GM20000 (cell line): ENCODE results near the gene OSBP2.

Source experiments
- DNase-seq: peaks from one replicate; pipeline ENCODE4 v3.0.0; 2012; ENCODE audit warnings: low spot score
- TF ChIP-seq, protein P1 (sequence below): IDR thresholded peaks from 2 replicates; pipeline ENCODE4 v1.5.1; 2012; ENCODE audit warnings: mild to moderate bottlenecking, control low read depth; ENCODE audit errors: extremely low read depth, missing control alignments

Gene OSBP2

DNA sequence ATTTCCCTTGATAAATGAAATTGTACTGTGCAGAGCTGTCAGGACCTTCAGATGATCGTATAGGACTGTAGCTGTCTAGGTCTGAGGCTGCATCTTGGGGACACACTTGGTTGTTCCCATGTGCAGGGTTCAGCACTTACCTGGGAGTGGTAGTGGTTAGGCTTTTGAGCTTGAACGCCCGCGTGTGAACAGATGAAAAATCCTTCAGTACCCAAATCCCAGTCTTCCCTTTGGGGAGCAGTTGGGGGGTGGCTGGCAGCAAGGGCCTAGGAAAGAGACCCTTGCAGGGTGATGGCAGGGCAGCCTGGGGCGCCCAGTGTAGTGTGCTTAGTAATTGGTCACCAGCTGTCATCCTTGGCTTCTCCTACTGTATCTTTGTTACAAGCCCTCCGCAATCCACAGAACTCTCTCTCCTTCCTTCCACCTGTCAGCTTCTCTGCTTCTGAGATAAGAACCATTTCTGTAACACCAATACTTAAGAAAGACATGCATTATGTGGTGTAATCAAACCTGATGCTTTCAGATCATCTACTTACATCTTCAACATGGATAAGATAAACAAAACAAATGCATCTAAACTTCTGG lies 209.3 kb downstream of the OSBP2 start:
- no peak for DNase-seq
- TF ChIP-seq, protein P1, sequence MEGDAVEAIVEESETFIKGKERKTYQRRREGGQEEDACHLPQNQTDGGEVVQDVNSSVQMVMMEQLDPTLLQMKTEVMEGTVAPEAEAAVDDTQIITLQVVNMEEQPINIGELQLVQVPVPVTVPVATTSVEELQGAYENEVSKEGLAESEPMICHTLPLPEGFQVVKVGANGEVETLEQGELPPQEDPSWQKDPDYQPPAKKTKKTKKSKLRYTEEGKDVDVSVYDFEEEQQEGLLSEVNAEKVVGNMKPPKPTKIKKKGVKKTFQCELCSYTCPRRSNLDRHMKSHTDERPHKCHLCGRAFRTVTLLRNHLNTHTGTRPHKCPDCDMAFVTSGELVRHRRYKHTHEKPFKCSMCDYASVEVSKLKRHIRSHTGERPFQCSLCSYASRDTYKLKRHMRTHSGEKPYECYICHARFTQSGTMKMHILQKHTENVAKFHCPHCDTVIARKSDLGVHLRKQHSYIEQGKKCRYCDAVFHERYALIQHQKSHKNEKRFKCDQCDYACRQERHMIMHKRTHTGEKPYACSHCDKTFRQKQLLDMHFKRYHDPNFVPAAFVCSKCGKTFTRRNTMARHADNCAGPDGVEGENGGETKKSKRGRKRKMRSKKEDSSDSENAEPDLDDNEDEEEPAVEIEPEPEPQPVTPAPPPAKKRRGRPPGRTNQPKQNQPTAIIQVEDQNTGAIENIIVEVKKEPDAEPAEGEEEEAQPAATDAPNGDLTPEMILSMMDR: no peak

DNA sequence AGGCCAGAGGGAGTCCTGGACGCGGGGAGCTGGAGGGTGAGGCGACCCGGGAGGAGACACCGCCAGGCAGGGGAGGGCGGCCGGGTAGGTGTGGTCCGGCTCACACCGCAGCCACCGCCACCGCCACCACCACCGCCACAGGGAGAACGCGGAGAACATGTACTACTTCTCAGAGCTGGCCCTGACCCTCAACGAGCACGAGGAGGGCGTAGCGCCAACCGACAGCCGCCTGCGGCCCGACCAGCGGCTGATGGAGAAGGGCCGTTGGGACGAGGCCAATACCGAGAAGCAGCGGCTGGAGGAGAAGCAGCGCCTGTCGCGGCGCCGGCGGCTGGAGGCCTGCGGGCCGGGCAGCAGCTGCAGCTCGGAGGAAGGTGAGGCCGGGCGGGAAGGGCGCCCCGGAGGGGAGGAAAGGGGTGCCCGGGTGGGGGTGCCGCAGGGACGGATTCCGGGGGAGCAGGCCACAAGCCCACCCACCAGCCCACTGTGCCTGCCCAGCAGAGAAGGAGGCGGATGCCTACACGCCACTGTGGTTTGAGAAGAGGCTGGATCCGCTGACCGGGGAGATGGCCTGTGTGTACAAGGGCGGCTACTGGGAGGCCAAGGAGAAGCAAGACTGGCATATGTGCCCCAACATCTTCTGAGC lies 211.1 kb downstream of the OSBP2 start:
- no peak for DNase-seq
- TF ChIP-seq, protein P1: no peak

DNA sequence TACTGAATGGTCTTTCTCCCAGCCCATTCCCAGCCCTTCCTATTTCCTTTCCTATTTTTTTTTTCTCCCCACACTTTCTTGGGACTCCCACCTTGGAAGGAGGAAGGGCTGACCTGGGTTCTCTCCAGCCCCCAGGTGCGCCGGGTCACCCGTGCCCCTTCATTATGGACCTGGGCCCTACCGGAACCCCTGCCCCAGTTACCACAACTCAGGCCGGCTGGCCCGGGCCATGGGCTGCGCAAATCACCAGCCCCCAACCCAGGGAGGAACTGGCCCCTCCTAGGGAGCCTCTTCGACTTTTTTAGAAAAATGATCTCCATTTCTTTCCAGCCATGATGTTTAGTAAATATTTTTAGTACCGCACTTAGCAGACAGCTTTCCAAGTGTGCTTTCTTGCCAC lies 211.7 kb downstream of the OSBP2 start:
- no peak for DNase-seq
- TF ChIP-seq, protein P1: no peak

DNA sequence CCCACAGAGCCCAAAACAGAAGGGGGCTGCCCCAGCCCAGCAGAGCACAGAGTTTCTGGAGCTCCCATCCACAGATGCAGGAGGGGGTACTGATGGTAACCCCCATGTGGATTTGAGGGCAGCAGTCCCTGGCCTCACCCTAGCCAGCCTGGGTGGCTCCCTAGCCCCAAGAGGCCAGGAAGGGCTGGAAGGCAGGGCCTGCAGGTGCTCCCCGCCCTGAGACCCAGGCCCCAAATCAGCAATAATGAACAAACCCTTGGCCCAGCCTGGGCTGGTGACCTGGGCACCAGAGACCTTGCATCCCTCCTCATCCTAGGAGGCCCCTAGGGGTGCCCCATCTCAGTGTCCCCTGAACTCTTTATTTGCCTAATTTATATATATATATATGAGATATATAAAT lies 212.3 kb downstream of the OSBP2 start:
- DNase-seq: no peak
- TF ChIP-seq, protein P1: no peak

DNA sequence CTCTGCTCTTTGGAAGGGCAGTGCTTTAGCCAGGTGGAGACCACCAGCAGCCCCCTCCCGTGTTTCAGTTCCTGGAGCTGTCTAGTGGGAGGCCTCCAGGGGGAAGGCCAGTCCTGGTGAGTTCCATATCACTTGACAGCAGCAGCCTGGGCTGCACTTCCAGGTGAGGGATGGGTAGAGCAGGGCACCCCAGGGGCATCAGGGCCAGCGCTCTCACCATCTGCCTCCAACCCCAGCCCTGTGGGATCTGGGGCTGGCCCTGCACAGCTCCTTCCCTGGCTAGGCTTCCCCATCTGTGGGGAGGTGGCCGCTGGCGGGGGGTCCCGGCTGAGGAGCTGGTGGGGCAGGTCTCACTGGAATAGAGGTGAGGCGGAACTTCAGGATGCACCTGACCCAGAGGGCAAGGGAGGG lies 213.4 kb downstream of the OSBP2 start:
- no peak for DNase-seq
- TF ChIP-seq, protein P1: no peak

DNA sequence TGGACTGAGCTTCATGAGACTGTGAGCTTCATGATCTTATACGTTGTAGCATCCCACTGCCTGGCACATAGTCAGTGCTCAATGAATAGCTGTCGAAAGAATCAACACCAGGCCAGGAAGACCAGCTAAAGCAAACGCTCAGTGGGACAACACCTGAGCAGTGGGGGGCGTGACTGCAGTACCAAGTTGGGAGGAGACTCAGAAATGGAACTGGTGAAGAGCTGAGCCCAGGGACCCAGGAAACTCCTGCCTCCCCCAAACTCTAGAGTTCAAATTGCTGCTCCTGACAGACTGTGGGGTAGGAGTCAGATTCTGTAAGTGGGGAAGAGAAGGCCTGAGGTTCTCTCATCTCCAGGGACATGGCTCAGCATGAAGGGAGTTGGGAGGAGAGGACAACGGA lies 214.6 kb downstream of the OSBP2 start:
- no peak for DNase-seq
- TF ChIP-seq, protein P1: no peak

DNA sequence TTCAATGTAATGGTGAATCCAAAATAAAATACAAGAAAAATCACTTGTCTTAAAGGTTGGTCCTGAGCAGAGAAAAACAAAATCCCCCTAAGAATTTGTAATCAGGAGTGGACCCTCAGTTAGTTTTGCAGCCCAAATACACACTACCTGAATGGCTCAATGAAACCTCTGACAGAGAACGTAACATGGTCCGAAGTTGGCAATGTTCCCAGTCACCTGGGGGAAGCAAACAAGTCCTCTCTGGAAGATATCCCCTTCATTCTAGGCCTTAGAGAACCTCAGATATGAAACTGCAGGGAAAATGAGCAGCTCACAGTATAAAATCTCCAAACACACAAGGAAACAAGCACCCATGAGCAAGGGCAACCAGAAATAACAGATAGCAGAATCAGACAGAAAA lies 215.7 kb downstream of the OSBP2 start:
- TF ChIP-seq, protein P1: no peak
- DNase-seq: no peak
